Measurements from ENCODE around the gene CFD. TPM values are rescaled to one million over a fixed set of nuclear protein-coding genes. Genes with fewer than 3 reads are reported as not detected.

CFD gene
- total and polyA plus RNA-seq, 10 of the 15 experiments (the other 5 are each of a cell fraction or from before 2014, with no cell fraction given), result 0.05 to 1.1 (median 0.38) TPM; not detected in 4

- Histone ChIP-seq H3K79me2 (ENCODE audit: control insufficient read depth, insufficient read depth, low read length) (no peaks in the 10 kb centered on the region), H3K9ac (ENCODE audit: control insufficient read depth, insufficient read depth, low read length) (no peak overlapping the region), H3K4me3 (no peak overlapping the region), H2AFZ (ENCODE audit: control insufficient read depth, low read depth, low read length) (no peak overlapping the region), H3K4me2 (ENCODE audit: control insufficient read depth, insufficient read depth) (no peak overlapping the region), H3K4me1 (ENCODE audit: control insufficient read depth, insufficient read depth, low read length) (peaks cover 2% of the 10 kb centered on the region; the same call in 1 of the 2 replicates), H3K9me3 (replicated peaks; ENCODE audit: control insufficient read depth, insufficient read depth, low read length) (no peaks in the 10 kb centered on the region; the same call in 2 of the 3 replicates), H3K27me3 (replicated peaks in 1 of 2; ENCODE audit: control insufficient read depth in 2 of 2, insufficient read depth in 2 of 2, low read length in 1 of 2) (no peaks in the 10 kb centered on the region; a peak in 1 of 4 replicates), H4K20me1 (ENCODE audit: control insufficient read depth, insufficient read depth) (no peaks in the 10 kb centered on the region), H3K27ac (ENCODE audit: control insufficient read depth, insufficient read depth) (no peak overlapping the region), H3K36me3 (ENCODE audit: control insufficient read depth in 2 of 2, insufficient read depth in 2 of 2, low read length in 1 of 2) (no peaks in the 10 kb centered on the region)
- TF ChIP-seq RCOR1 (conservative IDR thresholded peaks at IDR 0.05; ENCODE audit: low read depth, low read length), result no peak
- TF ChIP-seq HDAC2 (IDR thresholded peaks at IDR 0.05), result no peak
- TF ChIP-seq FOS (IDR thresholded peaks at IDR 0.05; ENCODE audit: borderline replicate concordance, extremely low read depth, insufficient read length), result no peak
- no peak for TF ChIP-seq PML (IDR thresholded peaks at IDR 0.05; ENCODE audit: low read length)
- no peak for TF ChIP-seq CEBPB (IDR thresholded peaks at IDR 0.05; ENCODE audit: borderline replicate concordance in 1 of 2, low read depth in 2 of 2, low read length in 2 of 2)
- no peak for TF ChIP-seq CREM (IDR thresholded peaks at IDR 0.05; ENCODE audit: low read depth)
- no peak for TF ChIP-seq CHD1 (IDR thresholded peaks at IDR 0.05; ENCODE audit: low read depth, low read length)
- TF ChIP-seq FOXK2 (IDR thresholded peaks at IDR 0.05), result no peak
- no peak for TF ChIP-seq MTA3 (IDR thresholded peaks at IDR 0.05; ENCODE audit: borderline replicate concordance, low read length)
- TF ChIP-seq BHLHE40 (IDR thresholded peaks at IDR 0.05; ENCODE audit: borderline replicate concordance in 1 of 2, low read depth in 2 of 2, low read length in 1 of 2), result peak in 1 of 2 experiments; percentile 58; a peak in 2 of 4 replicates
- no peak for TF ChIP-seq EGR1 (IDR thresholded peaks at IDR 0.05; ENCODE audit: borderline replicate concordance in 1 of 2, low read depth in 2 of 2, low read length in 2 of 2)
- TF ChIP-seq, protein P1, sequence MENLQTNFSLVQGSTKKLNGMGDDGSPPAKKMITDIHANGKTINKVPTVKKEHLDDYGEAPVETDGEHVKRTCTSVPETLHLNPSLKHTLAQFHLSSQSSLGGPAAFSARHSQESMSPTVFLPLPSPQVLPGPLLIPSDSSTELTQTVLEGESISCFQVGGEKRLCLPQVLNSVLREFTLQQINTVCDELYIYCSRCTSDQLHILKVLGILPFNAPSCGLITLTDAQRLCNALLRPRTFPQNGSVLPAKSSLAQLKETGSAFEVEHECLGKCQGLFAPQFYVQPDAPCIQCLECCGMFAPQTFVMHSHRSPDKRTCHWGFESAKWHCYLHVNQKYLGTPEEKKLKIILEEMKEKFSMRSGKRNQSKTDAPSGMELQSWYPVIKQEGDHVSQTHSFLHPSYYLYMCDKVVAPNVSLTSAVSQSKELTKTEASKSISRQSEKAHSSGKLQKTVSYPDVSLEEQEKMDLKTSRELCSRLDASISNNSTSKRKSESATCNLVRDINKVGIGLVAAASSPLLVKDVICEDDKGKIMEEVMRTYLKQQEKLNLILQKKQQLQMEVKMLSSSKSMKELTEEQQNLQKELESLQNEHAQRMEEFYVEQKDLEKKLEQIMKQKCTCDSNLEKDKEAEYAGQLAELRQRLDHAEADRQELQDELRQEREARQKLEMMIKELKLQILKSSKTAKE (IDR thresholded peaks at IDR 0.05; ENCODE audit: low read depth, poor library complexity, severe bottlenecking), result no peak
- no peak for TF ChIP-seq FOXM1 (IDR thresholded peaks at IDR 0.05; ENCODE audit: low read depth, low read length)
- no peak for TF ChIP-seq SREBF2 (IDR thresholded peaks at IDR 0.05; ENCODE audit: low read length)
- TF ChIP-seq IKZF1 (conservative IDR thresholded peaks at IDR 0.05), result 0 out of 2 replicates have a peak, but pooled peaks have one; percentile 20
- no peak for TF ChIP-seq ZBED1 (IDR thresholded peaks at IDR 0.05; ENCODE audit: borderline replicate concordance)
- WGBS (ENCODE audit: insufficient coverage, insufficient replicate concordance, low lambda C conversion rate, missing lambda C conversion rate), result 10% methylated on average over 29 of the region's 46 CpGs
- ChIA-PET RAD21 (ENCODE audit: unreplicated experiment) (no interaction called here), SMC1A (ENCODE audit: uncharacterized antibody, unreplicated experiment) (interaction anchor here (0.5 kb wide), 1 partner anchor 11 kb away, joined by 3 read pairs; no protein-coding TSS in a partner anchor), CTCF (no interaction called here), POLR2A (interaction anchor here (0.5 kb wide), 1 partner anchor 17 kb away, joined by 3 read pairs; no protein-coding TSS in a partner anchor)
- in situ Hi-C loops (cut with MboI), result no loop called here
- ATAC-seq, result peak; percentile 58
- intact Hi-C loops (cut with micrococcal nuclease; ENCODE audit: unreplicated experiment), result no loop called here
- FAIRE-seq, result no peak
- no TSS peak for BruUV-seq (replicated peaks)
- no peak for DNase-seq (ENCODE audit: low read depth, low spot score)
Observed at GRCh38 chr19:843180-843835, 16.2 kb upstream of the CFD start.
